Omental fat pad (tissue), 4 donors: Measurements from ENCODE around the gene COL11A2. TPM values are rescaled to one million over a fixed set of nuclear protein-coding genes. Genes with fewer than 3 reads are reported as not detected.

Experiments
- ATAC-seq: fragments of 150-250 bp; one replicate; pipeline ENCODE4 v1.9.1; 2016; ENCODE audit warnings: mild to moderate bottlenecking, moderate library complexity; ENCODE audit not compliant: low FRiP score
- DNase-seq: peaks from one replicate; pipeline ENCODE4 v3.0.0-alpha.2; 2019; ENCODE audit warnings: low spot score
- CTCF ChIP-seq, 3 donors: fragments of 450-650 bp; IDR thresholded peaks; one replicate each; pipeline ENCODE4 v1.5.1; 2016 to 2017; ENCODE audit warnings: antibody characterized with exemption in 3 of 3, mild to moderate bottlenecking in 3 of 3, moderate library complexity in 2 of 3
- total RNA-seq, 4 donors: library from RNA; depleted of rRNA; stranded (reverse); fragments of >200 nt; gene quantifications; one replicate each; pipeline ENCODE4 v1.1.0, GENCODE V29; 2016

Gene COL11A2
- total RNA-seq, 4 donors from 2014 or later: 0.13 to 1.3 (median 0.53) TPM

- no peak for DNase-seq
- no peak for ATAC-seq
- TF ChIP-seq CTCF (IDR thresholded peaks at IDR 0.05): no peak
These were observed 14.7 kb upstream of the COL11A2 start for GRCh38 chr6:33206864-33207551.

- DNase-seq (no peak), ATAC-seq (no peak)
- no peak for TF ChIP-seq CTCF (IDR thresholded peaks at IDR 0.05)
These were observed 14.0 kb upstream of the COL11A2 start for GRCh38 chr6:33206027-33206863.

- DNase-seq (no peak), ATAC-seq (no peak)
- no peak for TF ChIP-seq CTCF (IDR thresholded peaks at IDR 0.05)
These were observed 13.1 kb upstream of the COL11A2 start for GRCh38 chr6:33205191-33206026.

- ATAC-seq (peak; percentile 67), DNase-seq (peak; percentile 81)
- TF ChIP-seq CTCF (IDR thresholded peaks at IDR 0.05): no peak
These were observed 12.3 kb upstream of the COL11A2 start, which contains the start of gene HSD17B8 for GRCh38 chr6:33204415-33205190. Gene HSD17B8 (plus strand): TSS chr6:33204655. CDS start chr6:33204669, 14 bp downstream.

- ATAC-seq: no peak
- no peak for TF ChIP-seq CTCF (IDR thresholded peaks at IDR 0.05)
- no peak for DNase-seq
These were observed 11.8 kb upstream of the COL11A2 start for GRCh38 chr6:33204165-33204414.

GRCh38 chr6:33203443-33204164, 11.3 kb upstream of the COL11A2 start:
- DNase-seq (no peak), ATAC-seq (no peak)
- no peak for TF ChIP-seq CTCF (IDR thresholded peaks at IDR 0.05)
